ENCODE data around the gene IFI30. TPM values are rescaled to one million over a fixed set of nuclear protein-coding genes. Genes with fewer than 3 reads are reported as not detected.

IFI30 gene
- total and polyA plus RNA-seq, 4 donors, result 60.2 to 130 (median 109) TPM

- H3K4me3 ChIP-seq (ENCODE audit: low read depth in 1 of 3, low read length in 3 of 3), result no peak overlapping the region
- TF ChIP-seq ZBTB33 (IDR thresholded peaks at IDR 0.05), result no peak
- TF ChIP-seq GABPA (IDR thresholded peaks at IDR 0.05 in 1 of 2, conservative IDR thresholded peaks at IDR 0.05 in 1 of 2), result no peak
- TF ChIP-seq HNF4G (IDR thresholded peaks at IDR 0.05), result no peak
- no peak for TF ChIP-seq EGR1 (IDR thresholded peaks at IDR 0.05; ENCODE audit: low read depth in 2 of 2)
- TF ChIP-seq RXRA (IDR thresholded peaks at IDR 0.05), result no peak
- TF ChIP-seq FOXA1 (IDR thresholded peaks at IDR 0.05), result no peak
- no peak for TF ChIP-seq CTCF (IDR thresholded peaks at IDR 0.05; ENCODE audit: low read depth, low read length, missing input control)
- TF ChIP-seq MAX (IDR thresholded peaks at IDR 0.05), result no peak
- no peak for TF ChIP-seq NR2F2 (IDR thresholded peaks at IDR 0.05)
- TF ChIP-seq JUND (IDR thresholded peaks at IDR 0.05), result no peak
- TF ChIP-seq ATF3 (IDR thresholded peaks at IDR 0.05), result no peak
- TF ChIP-seq REST (IDR thresholded peaks at IDR 0.05), result no peak
- TF ChIP-seq TAF1 (conservative IDR thresholded peaks at IDR 0.05), result no peak
- TF ChIP-seq HNF4A (conservative IDR thresholded peaks at IDR 0.05), result no peak
- no peak for TF ChIP-seq FOXA2 (IDR thresholded peaks at IDR 0.05)
- TF ChIP-seq RAD21 (IDR thresholded peaks at IDR 0.05), result no peak
- no peak for TF ChIP-seq SP1 (IDR thresholded peaks at IDR 0.05)
- H3K36me3 ChIP-seq (ENCODE audit: control insufficient read depth in 4 of 4, insufficient read depth in 3 of 4, low read depth in 1 of 4, low read length in 3 of 4), result peaks cover 0 to 22% (median 13%) of the 10 kb centered on the region in 4 donors
- H3K9me3 ChIP-seq (ENCODE audit: control insufficient read depth in 4 of 4, low read length in 3 of 4), result no peaks in the 10 kb centered on the region
- DNase-seq (ENCODE audit: low spot score), result no peak
- peaks cover 5 to 24% (median 17%) of the 10 kb centered on the region in 4 donors for H3K4me1 ChIP-seq (ENCODE audit: control insufficient read depth in 4 of 4, insufficient read depth in 4 of 4, low read length in 3 of 4)
- no peak overlapping the region for H3K27ac ChIP-seq (ENCODE audit: low read depth in 1 of 2, low read length in 2 of 2)
- no peak overlapping the region for H3K9ac ChIP-seq (ENCODE audit: low read depth in 1 of 2, low read length in 2 of 2)
- 81% methylated on average over 19 of the region's 19 CpGs for WGBS
- no peaks in the 10 kb centered on the region for H3K27me3 ChIP-seq (ENCODE audit: control insufficient read depth in 4 of 4, insufficient read depth in 4 of 4, low read length in 3 of 4)
These were observed 12.0 kb upstream of the IFI30 start for GRCh38 chr19:18161636-18162002.

- Histone ChIP-seq H3K4me1 (ENCODE audit: control insufficient read depth in 4 of 4, insufficient read depth in 4 of 4, low read length in 3 of 4) (peaks cover 0 to 14% (median 7%) of the 10 kb centered on the region in 4 donors), H3K27ac (ENCODE audit: low read depth in 1 of 2, low read length in 2 of 2) (no peak overlapping the region), H3K4me3 (ENCODE audit: low read depth in 1 of 3, low read length in 3 of 3) (no peak overlapping the region), H3K9ac (ENCODE audit: low read depth in 1 of 2, low read length in 2 of 2) (no peak overlapping the region), H3K36me3 (ENCODE audit: control insufficient read depth in 4 of 4, insufficient read depth in 3 of 4, low read depth in 1 of 4, low read length in 3 of 4) (peaks cover 8 to 38% (median 18%) of the 10 kb centered on the region in 4 donors), H3K27me3 (ENCODE audit: control insufficient read depth in 4 of 4, insufficient read depth in 4 of 4, low read length in 3 of 4) (no peaks in the 10 kb centered on the region), H3K9me3 (ENCODE audit: control insufficient read depth in 4 of 4, low read length in 3 of 4) (no peaks in the 10 kb centered on the region)
- no peak for DNase-seq (ENCODE audit: low spot score)
- WGBS, result 98% methylated on average over 7 of the region's 7 CpGs
- TF ChIP-seq HNF4G (IDR thresholded peaks at IDR 0.05) (no peak), HNF4A (conservative IDR thresholded peaks at IDR 0.05) (no peak), RXRA (IDR thresholded peaks at IDR 0.05) (no peak), NR2F2 (IDR thresholded peaks at IDR 0.05) (no peak), RAD21 (IDR thresholded peaks at IDR 0.05) (no peak), EGR1 (IDR thresholded peaks at IDR 0.05; ENCODE audit: low read depth in 2 of 2) (no peak), MAX (IDR thresholded peaks at IDR 0.05) (no peak), TAF1 (conservative IDR thresholded peaks at IDR 0.05) (no peak), ATF3 (IDR thresholded peaks at IDR 0.05) (no peak), JUND (IDR thresholded peaks at IDR 0.05) (no peak), FOXA2 (IDR thresholded peaks at IDR 0.05) (no peak), SP1 (IDR thresholded peaks at IDR 0.05) (no peak), REST (IDR thresholded peaks at IDR 0.05) (no peak), GABPA (IDR thresholded peaks at IDR 0.05 in 1 of 2, conservative IDR thresholded peaks at IDR 0.05 in 1 of 2) (no peak), YY1 (IDR thresholded peaks at IDR 0.05) (no peak), FOXA1 (IDR thresholded peaks at IDR 0.05) (no peak)
These were observed 9.5 kb upstream of the IFI30 start for GRCh38 chr19:18164072-18164471.
